IMR-90 (cell line): Measurements from ENCODE around the gene TTC7B. TPM values are rescaled to one million over a fixed set of nuclear protein-coding genes. Genes with fewer than 3 reads are reported as not detected.
A peak's percentile ranks its signal among the peaks of the same experiment; 100 is the strongest.

Source experiments
- ATAC-seq: fragments of 200-7000 bp; cut with Tn5 transposase; 2 replicates; pipeline ENCODE4 v1.9.1; 2020; ENCODE audit warnings: low read depth, mild to moderate bottlenecking, moderate library complexity
- BruUV-seq: library from RNA; stranded (reverse); fragments of 400-500 nt; replicated peaks from 2 replicates; lab custom pipeline; 2021; lab: Mats Ljungman, UMichigan
- CTCF ChIA-PET: fragments of 300-600 bp; formaldehyde crosslinking; extraction: SDS; loops from one replicate; lab custom pipeline; 2021; ENCODE audit warnings: antibody characterized with exemption; lab: Yijun Ruan, JAX
- POLR2A ChIA-PET: fragments of 300-600 bp; sonication (Branson Sonifier 250); formaldehyde crosslinking; loops from one replicate; lab custom pipeline; 2022; ENCODE audit warnings: antibody characterized with exemption; ENCODE audit not compliant: unreplicated experiment; lab: Charles Lee
- DNase-seq: peaks from one replicate; pipeline ENCODE4 v3.0.0; 2013
- H2AFZ ChIP-seq: replicated peaks from 2 replicates; pipeline ENCODE3; 2013; ENCODE audit warnings: low read length, mild to moderate bottlenecking; ENCODE audit not compliant: poor library complexity
- H2AK5ac ChIP-seq: 2 replicates; pipeline ENCODE4 v1.6.1; 2013; ENCODE audit warnings: low read depth, low read length, inconsistent platforms
- H2AK9ac ChIP-seq: replicated peaks from 2 replicates; pipeline ENCODE3; 2013; ENCODE audit warnings: mild to moderate bottlenecking, low read depth, low read length, moderate library complexity; ENCODE audit not compliant: poor library complexity
- H2BK120ac ChIP-seq: 2 replicates; pipeline ENCODE4 v1.6.1; 2013; ENCODE audit warnings: low read depth, low read length, inconsistent platforms
- H2BK15ac ChIP-seq: 3 replicates; pipeline ENCODE4 v1.6.1; 2013; ENCODE audit warnings: low read depth, low read length, inconsistent platforms
- H2BK20ac ChIP-seq: 2 replicates; pipeline ENCODE4 v1.6.1; 2013; ENCODE audit warnings: low read depth, mild to moderate bottlenecking, inconsistent platforms, low read length, moderate library complexity
- H2BK5ac ChIP-seq: 2 replicates; pipeline ENCODE4 v1.6.1; 2013; ENCODE audit warnings: mild to moderate bottlenecking, low read depth, low read length, inconsistent platforms; ENCODE audit not compliant: poor library complexity, severe bottlenecking
- H3K14ac ChIP-seq: replicated peaks from 2 replicates; pipeline ENCODE4 v1.6.1; 2013; ENCODE audit warnings: low read depth, low read length, inconsistent platforms
- H3K18ac ChIP-seq: 2 replicates; pipeline ENCODE4 v1.6.1; 2013; ENCODE audit warnings: low read depth, low read length, control low read depth
- H3K23ac ChIP-seq: 2 replicates; pipeline ENCODE4 v1.6.1; 2013; ENCODE audit warnings: low read depth, low read length, inconsistent platforms
- H3K27ac ChIP-seq: 2 replicates; pipeline ENCODE4 v1.5.1; 2013; ENCODE audit warnings: mild to moderate bottlenecking, control low read depth, low read length; ENCODE audit not compliant: insufficient read depth
- H3K27me3 ChIP-seq: 2 replicates; pipeline ENCODE4 v1.6.1; 2013; ENCODE audit warnings: low read length; ENCODE audit not compliant: control insufficient read depth, insufficient read depth
- H3K36me3 ChIP-seq: 2 replicates; pipeline ENCODE4 v1.6.1; 2013; ENCODE audit warnings: low read length, mixed read lengths; ENCODE audit not compliant: control insufficient read depth, insufficient read depth
- H3K4ac ChIP-seq: 2 replicates; pipeline ENCODE4 v1.6.1; 2013; ENCODE audit warnings: low read depth, low read length, inconsistent platforms
- H3K4me1 ChIP-seq: 2 replicates; pipeline ENCODE4 v1.6.1; 2013; ENCODE audit warnings: low read length, mixed read lengths; ENCODE audit not compliant: control insufficient read depth, insufficient read depth
- H3K4me2 ChIP-seq: 2 replicates; pipeline ENCODE4 v1.6.1; 2013; ENCODE audit warnings: low read depth, mild to moderate bottlenecking, control low read depth, low read length, moderate library complexity
- H3K4me3 ChIP-seq: 2 replicates; pipeline ENCODE4 v1.5.1; 2013; ENCODE audit warnings: low read depth, mild to moderate bottlenecking, control low read depth, low read length, moderate library complexity; ENCODE audit not compliant: insufficient read depth
- H3K56ac ChIP-seq: 2 replicates; pipeline ENCODE4 v1.6.1; 2013; ENCODE audit warnings: low read length, inconsistent platforms; ENCODE audit not compliant: insufficient read depth; ENCODE audit errors: extremely low read depth
- H3K79me1 ChIP-seq, 2 experiments: 2 replicates each; pipeline ENCODE4 v1.6.1; 2013; ENCODE audit warnings: low read length in 2 of 2, inconsistent platforms in 1 of 2, low read depth in 1 of 2
- H3K9ac ChIP-seq: 2 replicates; pipeline ENCODE4 v1.6.1; 2013; ENCODE audit warnings: low read depth, low read length, control low read depth
- H3K9me1 ChIP-seq: 2 replicates; pipeline ENCODE4 v1.6.1; 2013; ENCODE audit warnings: low read length, inconsistent platforms; ENCODE audit not compliant: insufficient read depth
- H3K9me3 ChIP-seq: 2 replicates; pipeline ENCODE4 v1.6.1; 2013; ENCODE audit warnings: low read length; ENCODE audit not compliant: control insufficient read depth, insufficient read depth
- H4K20me1 ChIP-seq: 2 replicates; pipeline ENCODE4 v1.6.1; 2013; ENCODE audit warnings: low read length, inconsistent platforms; ENCODE audit not compliant: insufficient read depth
- H4K5ac ChIP-seq: 2 replicates; pipeline ENCODE4 v1.6.1; 2013; ENCODE audit warnings: mild to moderate bottlenecking, low read depth, low read length, control low read depth
- H4K8ac ChIP-seq, 2 experiments: 2 replicates each; pipeline ENCODE4 v1.6.1; 2013; ENCODE audit warnings: low read depth in 2 of 2, low read length in 2 of 2, control low read depth in 1 of 2, inconsistent platforms in 1 of 2
- H4K91ac ChIP-seq: 2 replicates; pipeline ENCODE4 v1.6.1; 2013; ENCODE audit warnings: low read depth, low read length, inconsistent platforms; ENCODE audit not compliant: insufficient read depth
- BHLHE40 ChIP-seq: fragments of 150-350 bp; IDR thresholded peaks from 2 replicates; pipeline ENCODE4 v1.6.1; 2016; ENCODE audit warnings: mild to moderate bottlenecking, low read depth, low read length
- CHD1 ChIP-seq: IDR thresholded peaks from 2 replicates; pipeline ENCODE4 v1.6.1; 2012; ENCODE audit warnings: low read depth, low read length, improper control_type of control experiment
- ELK1 ChIP-seq: fragments of 150-350 bp; IDR thresholded peaks from 2 replicates; pipeline ENCODE4 v1.6.1; 2016; ENCODE audit warnings: low read depth, mild to moderate bottlenecking, low read length, moderate library complexity, borderline replicate concordance
- MAZ ChIP-seq: IDR thresholded peaks from 2 replicates; pipeline ENCODE4 v1.6.1; 2012; ENCODE audit warnings: low read depth, mild to moderate bottlenecking, low read length, improper control_type of control experiment, moderate library complexity, borderline replicate concordance
- MXI1 ChIP-seq: IDR thresholded peaks from 2 replicates; pipeline ENCODE4 v1.6.1; 2012; ENCODE audit warnings: low read depth, mild to moderate bottlenecking, low read length, moderate library complexity, borderline replicate concordance
- POLR2A ChIP-seq: IDR thresholded peaks from 2 replicates; pipeline ENCODE4 v1.6.1; 2012; ENCODE audit warnings: mild to moderate bottlenecking, low read depth, low read length
- RAD21 ChIP-seq: IDR thresholded peaks from 2 replicates; pipeline ENCODE4 v1.6.1; 2012; ENCODE audit warnings: low read length, improper control_type of control experiment
- USF2 ChIP-seq: fragments of 150-350 bp; IDR thresholded peaks from 2 replicates; pipeline ENCODE4 v1.6.1; 2017; ENCODE audit warnings: mild to moderate bottlenecking, antibody characterized with exemption, low read length, low read depth
- WGBS, 2 experiments: methylation state at CpG; one replicate each; pipeline versions ENCODE4 v1.1.5 to v1.1.7; 2013; ENCODE audit warnings: missing lambda C conversion rate in 2 of 2; ENCODE audit not compliant: insufficient read length in 1 of 2; ENCODE audit errors: extremely low coverage in 2 of 2; 5-methylcytosine and 5-hydroxymethylcytosine counted together
- dilution Hi-C: fragments of 300-500 bp; cut with HindIII; formaldehyde crosslinking; loops from one replicate; pipeline ENCODE4 v1.14.3; 2018; ENCODE audit warnings: low sequenced_read_pairs; ENCODE audit not compliant: unreplicated experiment
- in situ Hi-C: fragments of 300-500 bp; cut with MboI; formaldehyde crosslinking; loops from 3 replicates; pipeline ENCODE4 v1.14.3; 2019; ENCODE audit warnings: low sequenced_read_pairs, inconsistent platforms, mixed read lengths
- intact Hi-C: fragments of 100-400 bp; cut with micrococcal nuclease; formaldehyde crosslinking; loops from 2 replicates; pipeline ENCODE4 v1.10.0; 2022
- polyA plus RNA-seq, 3 experiments: library from polyadenylated mRNA; depleted of rRNA; stranded (reverse); fragments of >200 nt; gene quantifications; 2 replicates each; pipeline ENCODE4 v1.2.3, GENCODE V29; 2012; ENCODE audit warnings: low replicate concordance in 1 of 3
- total RNA-seq: library from RNA; depleted of rRNA; stranded (reverse); fragments of >200 nt; gene quantifications from 2 replicates; pipeline ENCODE4 v1.2.3, GENCODE V29; 2012

TTC7B gene
- total and polyA plus RNA-seq, 2 of the 4 experiments (the other 2 are of a cell fraction): 18.1 to 35.3 TPM

- peak overlapping the region in 1 of 2 experiments; percentile 57; a peak in 1 of 4 replicates for H4K8ac ChIP-seq
- no peak overlapping the region for H3K14ac ChIP-seq
- H3K4me2 ChIP-seq: no peak overlapping the region
- H3K27me3 ChIP-seq: no peaks in the 10 kb centered on the region
- no peak overlapping the region for H3K56ac ChIP-seq
- peak overlapping the region; percentile 81 for H2AK9ac ChIP-seq
- peak overlapping the region; percentile 64; the same call in 1 of the 2 replicates for H3K4ac ChIP-seq
- no peak overlapping the region for H2BK20ac ChIP-seq
- in situ Hi-C loops: no loop called here
- H3K36me3 ChIP-seq: no peaks in the 10 kb centered on the region
- H3K9ac ChIP-seq: no peak overlapping the region
- no peak overlapping the region for H3K23ac ChIP-seq
- H2AK5ac ChIP-seq: peak overlapping the region; percentile 51
- H2BK15ac ChIP-seq: no peak overlapping the region
- H3K4me3 ChIP-seq: no peak overlapping the region
- H4K5ac ChIP-seq: no peak overlapping the region
- H3K27ac ChIP-seq: no peak overlapping the region; the same call in 1 of the 2 replicates
- no peak overlapping the region for H2BK5ac ChIP-seq
- dilution Hi-C loops: no loop called here
- ChIA-PET POLR2A (no interaction called here), CTCF (no interaction called here)
- H3K9me3 ChIP-seq: no peaks in the 10 kb centered on the region
- H2BK120ac ChIP-seq: peak overlapping the region; percentile 27
- H4K20me1 ChIP-seq: no peaks in the 10 kb centered on the region
- TF ChIP-seq ELK1: no peak
- no peak for TF ChIP-seq POLR2A
- no peak for TF ChIP-seq MXI1
- no peak for TF ChIP-seq USF2
- no peak for TF ChIP-seq CHD1
- no peak for TF ChIP-seq BHLHE40
- no peak for TF ChIP-seq RAD21
- TF ChIP-seq MAZ: no peak
- H3K18ac ChIP-seq: no peak overlapping the region
- peak overlapping the region; percentile 57 for H2AFZ ChIP-seq
- H3K79me1 ChIP-seq: no peaks in the 10 kb centered on the region
- peaks cover 6% of the 10 kb centered on the region for H3K4me1 ChIP-seq
- no peak for DNase-seq
- BruUV-seq: no TSS peak
- intact Hi-C loops: no loop called here
- WGBS, 2 experiments: no CpG with 5 or more reads among the region's 6 CpGs
- ATAC-seq: no peak; the same call in 1 of the 2 replicates
- peak overlapping the region; percentile 15; the same call in 1 of the 2 replicates for H4K91ac ChIP-seq
- H3K9me1 ChIP-seq: no peaks in the 10 kb centered on the region; the same call in 1 of the 2 replicates
Observed at GRCh38 chr14:90533591-90534021, 282.6 kb downstream of the TTC7B start.
